ENCODE measurements around the gene HPX.

HPX gene

GRCh38 chr11:6387811-6388599 lies 52.8 kb downstream of the HPX start:
- TF ChIP-seq CTCF (IDR thresholded peaks at IDR 0.05): no peak

GRCh38 chr11:6385046-6385777 lies 55.6 kb downstream of the HPX start:
- no peak for TF ChIP-seq CTCF (IDR thresholded peaks at IDR 0.05)

Data from LNCAP (cell line).